IMR-90 (cell line): Measurements from ENCODE around the gene ARHGEF16. TPM values are rescaled to one million over a fixed set of nuclear protein-coding genes. Genes with fewer than 3 reads are reported as not detected.

Source experiments
- ATAC-seq: fragments of 200-7000 bp; cut with Tn5 transposase; 2 replicates; pipeline ENCODE4 v1.9.1; 2020; ENCODE audit warnings: low read depth, mild to moderate bottlenecking, moderate library complexity
- BruUV-seq: library from RNA; stranded (reverse); fragments of 400-500 nt; replicated peaks from 2 replicates; lab custom pipeline; 2021; lab: Mats Ljungman, UMichigan
- CTCF ChIA-PET: fragments of 300-600 bp; formaldehyde crosslinking; extraction: SDS; loops from one replicate; lab custom pipeline; 2021; ENCODE audit warnings: antibody characterized with exemption; lab: Yijun Ruan, JAX
- POLR2A ChIA-PET: fragments of 300-600 bp; sonication (Branson Sonifier 250); formaldehyde crosslinking; loops from one replicate; lab custom pipeline; 2022; ENCODE audit warnings: antibody characterized with exemption; ENCODE audit not compliant: unreplicated experiment; lab: Charles Lee
- DNase-seq: peaks from one replicate; pipeline ENCODE4 v3.0.0; 2013
- H2AFZ ChIP-seq: replicated peaks from 2 replicates; pipeline ENCODE3; 2013; ENCODE audit warnings: low read length, mild to moderate bottlenecking; ENCODE audit not compliant: poor library complexity
- H2AK5ac ChIP-seq: 2 replicates; pipeline ENCODE4 v1.6.1; 2013; ENCODE audit warnings: low read depth, low read length, inconsistent platforms
- H2AK9ac ChIP-seq: replicated peaks from 2 replicates; pipeline ENCODE3; 2013; ENCODE audit warnings: mild to moderate bottlenecking, low read depth, low read length, moderate library complexity; ENCODE audit not compliant: poor library complexity
- H2BK120ac ChIP-seq: 2 replicates; pipeline ENCODE4 v1.6.1; 2013; ENCODE audit warnings: low read depth, low read length, inconsistent platforms
- H2BK15ac ChIP-seq: 3 replicates; pipeline ENCODE4 v1.6.1; 2013; ENCODE audit warnings: low read depth, low read length, inconsistent platforms
- H2BK20ac ChIP-seq: 2 replicates; pipeline ENCODE4 v1.6.1; 2013; ENCODE audit warnings: low read depth, mild to moderate bottlenecking, inconsistent platforms, low read length, moderate library complexity
- H2BK5ac ChIP-seq: 2 replicates; pipeline ENCODE4 v1.6.1; 2013; ENCODE audit warnings: mild to moderate bottlenecking, low read depth, low read length, inconsistent platforms; ENCODE audit not compliant: poor library complexity, severe bottlenecking
- H3K14ac ChIP-seq: replicated peaks from 2 replicates; pipeline ENCODE4 v1.6.1; 2013; ENCODE audit warnings: low read depth, low read length, inconsistent platforms
- H3K18ac ChIP-seq: 2 replicates; pipeline ENCODE4 v1.6.1; 2013; ENCODE audit warnings: low read depth, low read length, control low read depth
- H3K23ac ChIP-seq: 2 replicates; pipeline ENCODE4 v1.6.1; 2013; ENCODE audit warnings: low read depth, low read length, inconsistent platforms
- H3K27ac ChIP-seq: 2 replicates; pipeline ENCODE4 v1.5.1; 2013; ENCODE audit warnings: mild to moderate bottlenecking, control low read depth, low read length; ENCODE audit not compliant: insufficient read depth
- H3K27me3 ChIP-seq: 2 replicates; pipeline ENCODE4 v1.6.1; 2013; ENCODE audit warnings: low read length; ENCODE audit not compliant: control insufficient read depth, insufficient read depth
- H3K36me3 ChIP-seq: 2 replicates; pipeline ENCODE4 v1.6.1; 2013; ENCODE audit warnings: low read length, mixed read lengths; ENCODE audit not compliant: control insufficient read depth, insufficient read depth
- H3K4ac ChIP-seq: 2 replicates; pipeline ENCODE4 v1.6.1; 2013; ENCODE audit warnings: low read depth, low read length, inconsistent platforms
- H3K4me1 ChIP-seq: 2 replicates; pipeline ENCODE4 v1.6.1; 2013; ENCODE audit warnings: low read length, mixed read lengths; ENCODE audit not compliant: control insufficient read depth, insufficient read depth
- H3K4me2 ChIP-seq: 2 replicates; pipeline ENCODE4 v1.6.1; 2013; ENCODE audit warnings: low read depth, mild to moderate bottlenecking, control low read depth, low read length, moderate library complexity
- H3K4me3 ChIP-seq: 2 replicates; pipeline ENCODE4 v1.5.1; 2013; ENCODE audit warnings: low read depth, mild to moderate bottlenecking, control low read depth, low read length, moderate library complexity; ENCODE audit not compliant: insufficient read depth
- H3K56ac ChIP-seq: 2 replicates; pipeline ENCODE4 v1.6.1; 2013; ENCODE audit warnings: low read length, inconsistent platforms; ENCODE audit not compliant: insufficient read depth; ENCODE audit errors: extremely low read depth
- H3K79me1 ChIP-seq, 2 experiments: 2 replicates each; pipeline ENCODE4 v1.6.1; 2013; ENCODE audit warnings: low read length in 2 of 2, inconsistent platforms in 1 of 2, low read depth in 1 of 2
- H3K9ac ChIP-seq: 2 replicates; pipeline ENCODE4 v1.6.1; 2013; ENCODE audit warnings: low read depth, low read length, control low read depth
- H3K9me1 ChIP-seq: 2 replicates; pipeline ENCODE4 v1.6.1; 2013; ENCODE audit warnings: low read length, inconsistent platforms; ENCODE audit not compliant: insufficient read depth
- H3K9me3 ChIP-seq: 2 replicates; pipeline ENCODE4 v1.6.1; 2013; ENCODE audit warnings: low read length; ENCODE audit not compliant: control insufficient read depth, insufficient read depth
- H4K20me1 ChIP-seq: 2 replicates; pipeline ENCODE4 v1.6.1; 2013; ENCODE audit warnings: low read length, inconsistent platforms; ENCODE audit not compliant: insufficient read depth
- H4K5ac ChIP-seq: 2 replicates; pipeline ENCODE4 v1.6.1; 2013; ENCODE audit warnings: mild to moderate bottlenecking, low read depth, low read length, control low read depth
- H4K8ac ChIP-seq, 2 experiments: 2 replicates each; pipeline ENCODE4 v1.6.1; 2013; ENCODE audit warnings: low read depth in 2 of 2, low read length in 2 of 2, control low read depth in 1 of 2, inconsistent platforms in 1 of 2
- H4K91ac ChIP-seq: 2 replicates; pipeline ENCODE4 v1.6.1; 2013; ENCODE audit warnings: low read depth, low read length, inconsistent platforms; ENCODE audit not compliant: insufficient read depth
- BHLHE40 ChIP-seq: fragments of 150-350 bp; IDR thresholded peaks from 2 replicates; pipeline ENCODE4 v1.6.1; 2016; ENCODE audit warnings: mild to moderate bottlenecking, low read depth, low read length
- CEBPB ChIP-seq: IDR thresholded peaks from 2 replicates; pipeline ENCODE4 v1.6.1; 2012; ENCODE audit warnings: low read depth, low read length, improper control_type of control experiment
- CHD1 ChIP-seq: IDR thresholded peaks from 2 replicates; pipeline ENCODE4 v1.6.1; 2012; ENCODE audit warnings: low read depth, low read length, improper control_type of control experiment
- CTCF ChIP-seq: conservative IDR thresholded peaks from 2 replicates; pipeline ENCODE4 v1.5.1; 2012; ENCODE audit warnings: mild to moderate bottlenecking, low read depth, low read length, improper control_type of control experiment
- ELK1 ChIP-seq: fragments of 150-350 bp; IDR thresholded peaks from 2 replicates; pipeline ENCODE4 v1.6.1; 2016; ENCODE audit warnings: low read depth, mild to moderate bottlenecking, low read length, moderate library complexity, borderline replicate concordance
- FOS ChIP-seq: fragments of 150-350 bp; IDR thresholded peaks from 2 replicates; pipeline ENCODE4 v1.6.1; 2016; ENCODE audit warnings: low read depth, low read length
- MAFK ChIP-seq: IDR thresholded peaks from 2 replicates; pipeline ENCODE4 v1.6.1; 2012; ENCODE audit warnings: low read depth, low read length, improper control_type of control experiment
- MAZ ChIP-seq: IDR thresholded peaks from 2 replicates; pipeline ENCODE4 v1.6.1; 2012; ENCODE audit warnings: low read depth, mild to moderate bottlenecking, low read length, improper control_type of control experiment, moderate library complexity, borderline replicate concordance
- MXI1 ChIP-seq: IDR thresholded peaks from 2 replicates; pipeline ENCODE4 v1.6.1; 2012; ENCODE audit warnings: low read depth, mild to moderate bottlenecking, low read length, moderate library complexity, borderline replicate concordance
- NFE2L2 ChIP-seq: fragments of 150-350 bp; IDR thresholded peaks from 2 replicates; pipeline ENCODE4 v1.6.1; 2016; ENCODE audit warnings: low read depth, mild to moderate bottlenecking, low read length
- POLR2A ChIP-seq: IDR thresholded peaks from 2 replicates; pipeline ENCODE4 v1.6.1; 2012; ENCODE audit warnings: mild to moderate bottlenecking, low read depth, low read length
- RCOR1 ChIP-seq: IDR thresholded peaks from 2 replicates; pipeline ENCODE4 v1.6.1; 2012; ENCODE audit warnings: mild to moderate bottlenecking, low read length, improper control_type of control experiment; ENCODE audit not compliant: insufficient replicate concordance
- RFX5 ChIP-seq: IDR thresholded peaks from 2 replicates; pipeline ENCODE4 v1.8.0; 2012; ENCODE audit warnings: low read depth, mild to moderate bottlenecking, low read length, moderate library complexity
- SMC3 ChIP-seq: fragments of 150-350 bp; IDR thresholded peaks from 2 replicates; pipeline ENCODE4 v1.6.1; 2016; ENCODE audit warnings: low read depth, mild to moderate bottlenecking, antibody characterized with exemption, low read length, moderate library complexity
- WGBS, 2 experiments: methylation state at CpG; one replicate each; pipeline versions ENCODE4 v1.1.5 to v1.1.7; 2013; ENCODE audit warnings: missing lambda C conversion rate in 2 of 2; ENCODE audit not compliant: insufficient read length in 1 of 2; ENCODE audit errors: extremely low coverage in 2 of 2; 5-methylcytosine and 5-hydroxymethylcytosine counted together
- dilution Hi-C: fragments of 300-500 bp; cut with HindIII; formaldehyde crosslinking; loops from one replicate; pipeline ENCODE4 v1.14.3; 2018; ENCODE audit warnings: low sequenced_read_pairs; ENCODE audit not compliant: unreplicated experiment
- in situ Hi-C: fragments of 300-500 bp; cut with MboI; formaldehyde crosslinking; loops from 3 replicates; pipeline ENCODE4 v1.14.3; 2019; ENCODE audit warnings: low sequenced_read_pairs, inconsistent platforms, mixed read lengths
- intact Hi-C: fragments of 100-400 bp; cut with micrococcal nuclease; formaldehyde crosslinking; loops from 2 replicates; pipeline ENCODE4 v1.10.0; 2022
- polyA plus RNA-seq, 3 experiments: library from polyadenylated mRNA; depleted of rRNA; stranded (reverse); fragments of >200 nt; gene quantifications; 2 replicates each; pipeline ENCODE4 v1.2.3, GENCODE V29; 2012; ENCODE audit warnings: low replicate concordance in 1 of 3
- total RNA-seq: library from RNA; depleted of rRNA; stranded (reverse); fragments of >200 nt; gene quantifications from 2 replicates; pipeline ENCODE4 v1.2.3, GENCODE V29; 2012
- TF ChIP-seq, protein P1 (sequence below): fragments of 150-350 bp; IDR thresholded peaks from 2 replicates; pipeline ENCODE4 v1.6.1; 2017; ENCODE audit warnings: mild to moderate bottlenecking, antibody characterized with exemption, low read length, low read depth

ARHGEF16 gene
- total and polyA plus RNA-seq, 2 of the 4 experiments (the other 2 are of a cell fraction), result 0.18 to 0.39 TPM

- Histone ChIP-seq H3K9ac (no peak overlapping the region), H3K36me3 (no peaks in the 10 kb centered on the region), H3K27me3 (no peaks in the 10 kb centered on the region), H2BK120ac (no peak overlapping the region), H3K9me1 (no peaks in the 10 kb centered on the region), H2BK15ac (no peak overlapping the region), H3K4me2 (no peak overlapping the region), H4K8ac (no peak overlapping the region), H3K23ac (no peak overlapping the region), H3K27ac (no peak overlapping the region), H4K91ac (no peak overlapping the region), H3K4me1 (no peaks in the 10 kb centered on the region), H3K4me3 (no peak overlapping the region), H3K18ac (no peak overlapping the region), H2BK5ac (no peak overlapping the region), H2BK20ac (no peak overlapping the region), H4K5ac (no peak overlapping the region), H4K20me1 (no peaks in the 10 kb centered on the region), H3K4ac (no peak overlapping the region), H3K79me1 (no peaks in the 10 kb centered on the region), H3K9me3 (peaks cover 1% of the 10 kb centered on the region; the same call in 1 of the 2 replicates), H2AK9ac (no peak overlapping the region), H3K14ac (no peak overlapping the region), H2AK5ac (no peak overlapping the region), H3K56ac (no peak overlapping the region), H2AFZ (no peak overlapping the region)
- dilution Hi-C loops, result no loop called here
- 88% methylated on average over 12 of the region's 32 CpGs; no CpG with 5 or more reads in 1 of the 2 experiments for WGBS, 2 experiments
- DNase-seq, result no peak
- TF ChIP-seq, protein P1, sequence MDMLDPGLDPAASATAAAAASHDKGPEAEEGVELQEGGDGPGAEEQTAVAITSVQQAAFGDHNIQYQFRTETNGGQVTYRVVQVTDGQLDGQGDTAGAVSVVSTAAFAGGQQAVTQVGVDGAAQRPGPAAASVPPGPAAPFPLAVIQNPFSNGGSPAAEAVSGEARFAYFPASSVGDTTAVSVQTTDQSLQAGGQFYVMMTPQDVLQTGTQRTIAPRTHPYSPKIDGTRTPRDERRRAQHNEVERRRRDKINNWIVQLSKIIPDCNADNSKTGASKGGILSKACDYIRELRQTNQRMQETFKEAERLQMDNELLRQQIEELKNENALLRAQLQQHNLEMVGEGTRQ, result no peak
- TF ChIP-seq CEBPB, result no peak
- TF ChIP-seq CHD1, result no peak
- no peak for TF ChIP-seq MAFK
- TF ChIP-seq MAZ, result no peak
- TF ChIP-seq RCOR1, result no peak
- TF ChIP-seq BHLHE40, result no peak
- no peak for TF ChIP-seq ELK1
- TF ChIP-seq NFE2L2, result no peak
- TF ChIP-seq POLR2A, result no peak
- TF ChIP-seq SMC3, result no peak
- no peak for TF ChIP-seq CTCF
- TF ChIP-seq RFX5, result no peak
- TF ChIP-seq FOS, result no peak
- no peak for TF ChIP-seq MXI1
- intact Hi-C loops, result no loop called here
- ChIA-PET CTCF (no interaction called here), POLR2A (no interaction called here)
- ATAC-seq, result no peak
- BruUV-seq, result no TSS peak
- in situ Hi-C loops, result no loop called here
Observed at GRCh38 chr1:3510136-3510955, 55.9 kb downstream of the ARHGEF16 start.
